Measurements from ENCODE around the gene SCAMP4.
"Not testable (repeated sequence)": the region's sequence is repeated elsewhere in the genome, so short reads cannot be mapped to it uniquely, and the experiment has no call there.

The SCAMP4 gene

GRCh38 chr19:1867349-1867724, 37.9 kb upstream of the SCAMP4 start:
- FAIRE-seq, result no peak

- FAIRE-seq, result no peak
Observed at GRCh38 chr19:1868971-1869370, 36.2 kb upstream of the SCAMP4 start.

- FAIRE-seq, result no peak
Observed at GRCh38 chr19:1871140-1871597, 34.0 kb upstream of the SCAMP4 start.

- no peak for FAIRE-seq
Observed at GRCh38 chr19:1871630-1872029, 33.6 kb upstream of the SCAMP4 start.

- FAIRE-seq, result no peak
Observed at GRCh38 chr19:1872807-1873523, 32.2 kb upstream of the SCAMP4 start.

GRCh38 chr19:1873524-1874473, 31.4 kb upstream of the SCAMP4 start:
- no peak for FAIRE-seq

- FAIRE-seq, result no peak
Observed at GRCh38 chr19:1874554-1875185, 30.5 kb upstream of the SCAMP4 start.

- FAIRE-seq, result not testable (repeated sequence)
Observed at GRCh38 chr19:1875265-1875645, 29.9 kb upstream of the SCAMP4 start.

- FAIRE-seq, result no peak
Observed at GRCh38 chr19:1875646-1876495, 29.3 kb upstream of the SCAMP4 start.

- FAIRE-seq, result not testable (repeated sequence)
Observed at GRCh38 chr19:1876496-1877279, 28.5 kb upstream of the SCAMP4 start.

GRCh38 chr19:1877280-1877660, 27.9 kb upstream of the SCAMP4 start:
- not testable (repeated sequence) for FAIRE-seq

GRCh38 chr19:1878583-1878982, 26.6 kb upstream of the SCAMP4 start:
- FAIRE-seq, result not testable (repeated sequence)

- not testable (repeated sequence) for FAIRE-seq
Observed at GRCh38 chr19:1879982-1880381, 25.2 kb upstream of the SCAMP4 start.

- no peak for FAIRE-seq
Observed at GRCh38 chr19:1880611-1881392, 24.4 kb upstream of the SCAMP4 start.

- FAIRE-seq, result not testable (repeated sequence)
Observed at GRCh38 chr19:1881393-1882088, 23.7 kb upstream of the SCAMP4 start.

- no peak for FAIRE-seq
Observed at GRCh38 chr19:1882089-1882785, 23.0 kb upstream of the SCAMP4 start.

GRCh38 chr19:1882786-1883692, 22.2 kb upstream of the SCAMP4 start:
- FAIRE-seq, result no peak

GRCh38 chr19:1883784-1884183, 21.4 kb upstream of the SCAMP4 start:
- no peak for FAIRE-seq
